Measurements from ENCODE around the gene PRDX5.

The PRDX5 gene

DNA sequence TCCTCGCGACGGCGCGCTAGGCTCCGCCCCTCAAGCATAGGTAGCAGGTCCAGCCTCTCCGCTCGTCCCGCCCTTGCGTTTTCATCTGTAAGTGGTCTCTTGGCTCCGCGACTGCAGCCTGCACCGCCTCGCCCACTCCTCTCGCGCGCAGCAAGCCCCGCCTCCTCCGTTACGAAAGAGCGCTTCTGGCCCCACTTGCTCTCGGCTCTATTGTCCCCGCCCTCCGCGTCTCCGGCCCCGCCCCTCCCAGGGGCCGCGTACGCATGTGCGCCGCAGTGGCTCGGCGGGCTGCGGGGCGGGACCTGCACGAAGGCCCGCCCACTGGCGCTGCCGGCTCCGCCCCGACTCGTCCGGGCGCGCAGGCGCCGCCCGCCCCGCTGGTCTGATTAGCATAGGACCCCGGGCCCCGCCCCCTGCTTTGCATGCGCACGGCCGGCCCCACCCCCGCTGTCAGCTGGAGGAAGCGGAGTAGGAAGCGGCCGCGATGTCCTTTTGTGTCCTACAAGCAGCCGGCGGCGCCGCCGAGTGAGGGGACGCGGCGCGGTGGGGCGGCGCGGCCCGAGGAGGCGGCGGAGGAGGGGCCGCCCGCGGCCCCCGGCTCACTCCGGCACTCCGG lies 12.7 kb upstream of the PRDX5 start, which contains the start of gene ESRRA:
Gene ESRRA, plus strand, starts transcription at position 450 of the 616 bp plus-strand sequence. CDS start 1,656 bp downstream, outside the sequence.
- Histone ChIP-seq H3K36me3 (ENCODE audit: control insufficient read depth in 2 of 2, insufficient read depth in 1 of 2, low read length in 2 of 2) (peaks cover 0 to 5% of the 10 kb centered on the region in 2 experiments; a peak in 1 of 3 replicates), H3K9me3 (ENCODE audit: control insufficient read depth, insufficient read depth, low read depth, low read length) (no peaks in the 10 kb centered on the region), H3K27ac (ENCODE audit: extremely low read depth, low read depth, low read length) (peak within 1 kb of the TSS; percentile 70), H3K4me3 (ENCODE audit: low read depth, low read length) (peak within 1 kb of the TSS; percentile 62), H3K4me1 (ENCODE audit: control insufficient read depth, insufficient read depth, low read length) (no peaks in the 10 kb centered on the region)
- ChIA-PET POLR2A (interaction anchor here (0.6 to 3.6 kb wide), 14 partner anchors 12 to 1193 kb away, joined by 3 to 43 read pairs (median 5); partner anchors contain the start of genes BAD, FKBP2, GPR137 and NUDT22), CTCF (interaction anchor here (0.6 to 5.8 kb wide), 33 partner anchors 8 to 1782 kb away, joined by 3 to 81 read pairs (median 5); partner anchors contain the start of genes BAD, FERMT3, PLCB3 and PPP1R14B)
- TF ChIP-seq ZNF600 (tag by site-specific recombination; IDR thresholded peaks at IDR 0.05) (no peak), ZNF19 (tag by site-specific recombination; IDR thresholded peaks at IDR 0.05; ENCODE audit: low read depth) (no peak), MEIS1 (CRISPR knock-in tag; IDR thresholded peaks at IDR 0.05; ENCODE audit: borderline replicate concordance) (no peak), HOXD13 (CRISPR knock-in tag; IDR thresholded peaks at IDR 0.05; ENCODE audit: borderline replicate concordance) (no peak), ZNF398 (tag by site-specific recombination; IDR thresholded peaks at IDR 0.05) (no peak), ZNF571 (tag by site-specific recombination; IDR thresholded peaks at IDR 0.05) (no peak), ZFHX2 (tag by site-specific recombination; conservative IDR thresholded peaks at IDR 0.05) (peak; percentile 65), ZNF202 (tag by site-specific recombination; IDR thresholded peaks at IDR 0.05; ENCODE audit: borderline replicate concordance) (no peak), ZNF843 (tag by site-specific recombination; IDR thresholded peaks at IDR 0.05) (no peak), ZFP3 (tag by site-specific recombination; IDR thresholded peaks at IDR 0.05; ENCODE audit: low read depth) (no peak), ZNF114 (tag by site-specific recombination; IDR thresholded peaks at IDR 0.05) (no peak), ZFP41 (tag by site-specific recombination; IDR thresholded peaks at IDR 0.05; ENCODE audit: borderline replicate concordance) (no peak), MZF1 (tag by site-specific recombination; IDR thresholded peaks at IDR 0.05; ENCODE audit: borderline replicate concordance) (no peak), ZNF266 (tag by site-specific recombination; IDR thresholded peaks at IDR 0.05; ENCODE audit: low read depth) (no peak), ZNF112 (tag by site-specific recombination; IDR thresholded peaks at IDR 0.05) (no peak), CTCF (tag by site-specific recombination; IDR thresholded peaks at IDR 0.05) (no peak), ZNF510 (tag by site-specific recombination; IDR thresholded peaks at IDR 0.05; ENCODE audit: insufficient replicate concordance) (no peak), ZNF16 (tag by site-specific recombination; IDR thresholded peaks at IDR 0.05; ENCODE audit: low read depth) (no peak), YY1 (tag by site-specific recombination; IDR thresholded peaks at IDR 0.05) (no peak), ZNF248 (tag by site-specific recombination; IDR thresholded peaks at IDR 0.05) (no peak), ZNF311 (tag by site-specific recombination; IDR thresholded peaks at IDR 0.05; ENCODE audit: borderline replicate concordance) (no peak), ZNF274 (IDR thresholded peaks at IDR 0.05; ENCODE audit: low read length) (no peak), ZNF274 (tag by site-specific recombination; IDR thresholded peaks at IDR 0.05; ENCODE audit: borderline replicate concordance) (no peak), ZNF138 (tag by site-specific recombination; IDR thresholded peaks at IDR 0.05; ENCODE audit: borderline replicate concordance) (no peak), ZNF366 (tag by site-specific recombination; conservative IDR thresholded peaks at IDR 0.05) (no peak), ZBTB11 (tag by site-specific recombination; conservative IDR thresholded peaks at IDR 0.05; ENCODE audit: low read depth) (no peak)
- TF ChIP-seq, protein P1, sequence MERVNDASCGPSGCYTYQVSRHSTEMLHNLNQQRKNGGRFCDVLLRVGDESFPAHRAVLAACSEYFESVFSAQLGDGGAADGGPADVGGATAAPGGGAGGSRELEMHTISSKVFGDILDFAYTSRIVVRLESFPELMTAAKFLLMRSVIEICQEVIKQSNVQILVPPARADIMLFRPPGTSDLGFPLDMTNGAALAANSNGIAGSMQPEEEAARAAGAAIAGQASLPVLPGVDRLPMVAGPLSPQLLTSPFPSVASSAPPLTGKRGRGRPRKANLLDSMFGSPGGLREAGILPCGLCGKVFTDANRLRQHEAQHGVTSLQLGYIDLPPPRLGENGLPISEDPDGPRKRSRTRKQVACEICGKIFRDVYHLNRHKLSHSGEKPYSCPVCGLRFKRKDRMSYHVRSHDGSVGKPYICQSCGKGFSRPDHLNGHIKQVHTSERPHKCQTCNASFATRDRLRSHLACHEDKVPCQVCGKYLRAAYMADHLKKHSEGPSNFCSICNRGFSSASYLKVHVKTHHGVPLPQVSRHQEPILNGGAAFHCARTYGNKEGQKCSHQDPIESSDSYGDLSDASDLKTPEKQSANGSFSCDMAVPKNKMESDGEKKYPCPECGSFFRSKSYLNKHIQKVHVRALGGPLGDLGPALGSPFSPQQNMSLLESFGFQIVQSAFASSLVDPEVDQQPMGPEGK (tag by site-specific recombination; IDR thresholded peaks at IDR 0.05) = 0 out of 2 replicates have a peak, but pooled peaks have one; percentile 24
- TF ChIP-seq, protein P2, sequence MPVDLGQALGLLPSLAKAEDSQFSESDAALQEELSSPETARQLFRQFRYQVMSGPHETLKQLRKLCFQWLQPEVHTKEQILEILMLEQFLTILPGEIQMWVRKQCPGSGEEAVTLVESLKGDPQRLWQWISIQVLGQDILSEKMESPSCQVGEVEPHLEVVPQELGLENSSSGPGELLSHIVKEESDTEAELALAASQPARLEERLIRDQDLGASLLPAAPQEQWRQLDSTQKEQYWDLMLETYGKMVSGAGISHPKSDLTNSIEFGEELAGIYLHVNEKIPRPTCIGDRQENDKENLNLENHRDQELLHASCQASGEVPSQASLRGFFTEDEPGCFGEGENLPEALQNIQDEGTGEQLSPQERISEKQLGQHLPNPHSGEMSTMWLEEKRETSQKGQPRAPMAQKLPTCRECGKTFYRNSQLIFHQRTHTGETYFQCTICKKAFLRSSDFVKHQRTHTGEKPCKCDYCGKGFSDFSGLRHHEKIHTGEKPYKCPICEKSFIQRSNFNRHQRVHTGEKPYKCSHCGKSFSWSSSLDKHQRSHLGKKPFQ (tag by site-specific recombination; IDR thresholded peaks at IDR 0.05) = no peak

Measured in HEK293 (cell line).